Esophagus mucosa (tissue), 1 donor: ENCODE data around the gene AGAP1. TPM values are rescaled to one million over a fixed set of nuclear protein-coding genes. Genes with fewer than 3 reads are reported as not detected.
"Not testable (repeated sequence)": the region's sequence is repeated elsewhere in the genome, so short reads cannot be mapped to it uniquely, and the experiment has no call there.

Experiments used
- ATAC-seq: fragments of 200-7000 bp; cut with Tn5 transposase; one replicate; pipeline ENCODE4 v1.9.1; 2020
- total RNA-seq: library from RNA; stranded (reverse); gene quantifications from one replicate; pipeline ENCODE4 v1.2.4, GENCODE V29; 2023
- donor health status: DM: yes; HTN: yes; CAD: no.

AGAP1 gene
- total RNA-seq, 1 donor from 2014 or later: 17.1 TPM

- ATAC-seq: no peak
These were observed 620.1 kb downstream of the AGAP1 start for GRCh38 chr2:236113948-236114347.

- no peak for ATAC-seq
These were observed 621.1 kb downstream of the AGAP1 start for GRCh38 chr2:236114959-236115358.

GRCh38 chr2:236117401-236117800 lies 623.6 kb downstream of the AGAP1 start:
- no peak for ATAC-seq

GRCh38 chr2:236117861-236118269 lies 624.0 kb downstream of the AGAP1 start:
- ATAC-seq: no peak

GRCh38 chr2:236119003-236119402 lies 625.2 kb downstream of the AGAP1 start:
- ATAC-seq: no peak

GRCh38 chr2:236119476-236119875 lies 625.6 kb downstream of the AGAP1 start:
- ATAC-seq: no peak

GRCh38 chr2:236120141-236120601 lies 626.3 kb downstream of the AGAP1 start:
- no peak for ATAC-seq

- no peak for ATAC-seq
These were observed 627.0 kb downstream of the AGAP1 start for GRCh38 chr2:236120829-236121228.

- peak; percentile 47 for ATAC-seq
These were observed 627.7 kb downstream of the AGAP1 start for GRCh38 chr2:236121546-236121945.

GRCh38 chr2:236122236-236122635 lies 628.4 kb downstream of the AGAP1 start:
- ATAC-seq: no peak

GRCh38 chr2:236123716-236124115 lies 629.9 kb downstream of the AGAP1 start:
- ATAC-seq: no peak

GRCh38 chr2:236124182-236124893 lies 630.5 kb downstream of the AGAP1 start:
- no peak for ATAC-seq

- ATAC-seq: no peak
These were observed 631.7 kb downstream of the AGAP1 start for GRCh38 chr2:236125541-236125940.

- no peak for ATAC-seq
These were observed 633.2 kb downstream of the AGAP1 start for GRCh38 chr2:236127010-236127409.

- ATAC-seq: no peak
These were observed 634.5 kb downstream of the AGAP1 start for GRCh38 chr2:236128321-236128720.

- ATAC-seq: no peak
These were observed 636.1 kb downstream of the AGAP1 start for GRCh38 chr2:236129935-236130334.

- ATAC-seq: peak; percentile 15
These were observed 636.6 kb downstream of the AGAP1 start for GRCh38 chr2:236130349-236130998.

GRCh38 chr2:236131073-236131692 lies 637.3 kb downstream of the AGAP1 start:
- no peak for ATAC-seq

GRCh38 chr2:236133410-236134012 lies 639.7 kb downstream of the AGAP1 start:
- ATAC-seq: no peak

GRCh38 chr2:236136538-236136937 lies 642.7 kb downstream of the AGAP1 start:
- ATAC-seq: no peak

- ATAC-seq: no peak
These were observed 643.2 kb downstream of the AGAP1 start for GRCh38 chr2:236137066-236137465.

GRCh38 chr2:236141616-236142015 lies 647.8 kb downstream of the AGAP1 start:
- ATAC-seq: not testable (repeated sequence)

- no peak for ATAC-seq
These were observed 650.0 kb downstream of the AGAP1 start for GRCh38 chr2:236143811-236144210.
